ENCODE data around the gene NDRG4.

Gene NDRG4

GRCh38 chr16:58497468-58497867 is 2.5 kb upstream of the NDRG4 start:
- DNase-seq, result no peak

- no peak for DNase-seq
Observed at GRCh38 chr16:58497935-58498334, 2.0 kb upstream of the NDRG4 start.

GRCh38 chr16:58498341-58499091 is 1.4 kb upstream of the NDRG4 start:
- DNase-seq, result no peak

- no peak for DNase-seq
Observed at GRCh38 chr16:58499092-58499511, 841 bp upstream of the NDRG4 start.

GRCh38 chr16:58500430-58501241 is 693 bp downstream of the NDRG4 start:
- peak; percentile 41 for DNase-seq

- peak; percentile 44 for DNase-seq
Observed at GRCh38 chr16:58501242-58502131, 1.5 kb downstream of the NDRG4 start.

- DNase-seq, result no peak
Observed at GRCh38 chr16:58502217-58502921, 2.4 kb downstream of the NDRG4 start.

GRCh38 chr16:58503166-58503862 is 3.4 kb downstream of the NDRG4 start:
- DNase-seq, result no peak

GRCh38 chr16:58503863-58504688 is 4.1 kb downstream of the NDRG4 start:
- DNase-seq, result no peak

- no peak for DNase-seq
Observed at GRCh38 chr16:58506241-58507194, 6.6 kb downstream of the NDRG4 start.

GRCh38 chr16:58507195-58507962 is 7.4 kb downstream of the NDRG4 start:
- no peak for DNase-seq

- no peak for DNase-seq
Observed at GRCh38 chr16:58507963-58508670, 8.2 kb downstream of the NDRG4 start.

- no peak for DNase-seq
Observed at GRCh38 chr16:58508671-58509251, 8.8 kb downstream of the NDRG4 start.

- no peak for DNase-seq
Observed at GRCh38 chr16:58509256-58510096, 9.5 kb downstream of the NDRG4 start.

- no peak for DNase-seq
Observed at GRCh38 chr16:58510097-58510775, 10.3 kb downstream of the NDRG4 start.

All from NCI-H1105 treated with DMSO at 0.1 percent for 48 hours (cell line).